HEK293 (cell line): ENCODE data around the gene NFATC1.

Experiments used
- HOXA7 ChIP-seq: sonication (generic); formaldehyde crosslinking; IDR thresholded peaks from 2 replicates; pipeline ENCODE4 v1.8.1; 2022; ENCODE audit warnings: missing genetic modification reagents, borderline replicate concordance
- ZBTB7A ChIP-seq: fragments of 450-650 bp; formaldehyde crosslinking; IDR thresholded peaks from 2 replicates; pipeline ENCODE4 v1.5.1; 2016; ENCODE audit warnings: low read depth, missing biosample characterization, missing genetic modification characterization
- ZNF211 ChIP-seq: fragments of 450-650 bp; formaldehyde crosslinking; IDR thresholded peaks from 2 replicates; pipeline ENCODE4 v1.5.1; 2016; ENCODE audit warnings: low read depth, missing biosample characterization, missing genetic modification characterization
- ZNF274 ChIP-seq, 2 experiments: fragments of 200-500 bp in 1 of 2; fragments of 450-650 bp in 1 of 2; sonication (Bioruptor generic) in 1 of 2; formaldehyde crosslinking in 1 of 2; IDR thresholded peaks; 2 replicates each; pipeline versions ENCODE4 v1.5.1 to v1.6.1; 2014 to 2016; ENCODE audit warnings: borderline replicate concordance in 1 of 2, inconsistent platforms in 1 of 2, low read length in 1 of 2, missing biosample characterization in 1 of 2, missing genetic modification characterization in 1 of 2
- ZNF585B ChIP-seq: fragments of 450-650 bp; formaldehyde crosslinking; IDR thresholded peaks from 2 replicates; pipeline ENCODE4 v1.5.1; 2016; ENCODE audit warnings: missing biosample characterization, missing genetic modification characterization
- ZNF76 ChIP-seq: fragments of 450-650 bp; formaldehyde crosslinking; IDR thresholded peaks from 2 replicates; pipeline ENCODE4; 2016; ENCODE audit warnings: low read depth, missing biosample characterization, missing genetic modification characterization, borderline replicate concordance
- ZNF843 ChIP-seq: fragments of 450-650 bp; formaldehyde crosslinking; IDR thresholded peaks from 2 replicates; pipeline ENCODE4 v1.5.1; 2016; ENCODE audit warnings: missing biosample characterization, missing genetic modification characterization
- TF ChIP-seq, protein P1 (sequence below): fragments of 450-650 bp; formaldehyde crosslinking; IDR thresholded peaks from 2 replicates; pipeline ENCODE4 v1.5.1; 2016; ENCODE audit warnings: missing biosample characterization, missing genetic modification characterization
- TF ChIP-seq, protein P2 (sequence below): fragments of 450-650 bp; formaldehyde crosslinking; IDR thresholded peaks from 2 replicates; pipeline ENCODE4 v1.5.1; 2016; ENCODE audit warnings: missing biosample characterization, missing genetic modification characterization
- TF ChIP-seq, protein P3 (sequence below): fragments of 450-650 bp; formaldehyde crosslinking; IDR thresholded peaks from 2 replicates; pipeline ENCODE4 v1.5.1; 2016; ENCODE audit warnings: missing biosample characterization, missing genetic modification characterization
- TF ChIP-seq, protein P4 (sequence below): fragments of 450-650 bp; formaldehyde crosslinking; IDR thresholded peaks from 2 replicates; pipeline ENCODE4 v1.5.1; 2016; ENCODE audit warnings: missing biosample characterization, missing genetic modification characterization

DNA sequence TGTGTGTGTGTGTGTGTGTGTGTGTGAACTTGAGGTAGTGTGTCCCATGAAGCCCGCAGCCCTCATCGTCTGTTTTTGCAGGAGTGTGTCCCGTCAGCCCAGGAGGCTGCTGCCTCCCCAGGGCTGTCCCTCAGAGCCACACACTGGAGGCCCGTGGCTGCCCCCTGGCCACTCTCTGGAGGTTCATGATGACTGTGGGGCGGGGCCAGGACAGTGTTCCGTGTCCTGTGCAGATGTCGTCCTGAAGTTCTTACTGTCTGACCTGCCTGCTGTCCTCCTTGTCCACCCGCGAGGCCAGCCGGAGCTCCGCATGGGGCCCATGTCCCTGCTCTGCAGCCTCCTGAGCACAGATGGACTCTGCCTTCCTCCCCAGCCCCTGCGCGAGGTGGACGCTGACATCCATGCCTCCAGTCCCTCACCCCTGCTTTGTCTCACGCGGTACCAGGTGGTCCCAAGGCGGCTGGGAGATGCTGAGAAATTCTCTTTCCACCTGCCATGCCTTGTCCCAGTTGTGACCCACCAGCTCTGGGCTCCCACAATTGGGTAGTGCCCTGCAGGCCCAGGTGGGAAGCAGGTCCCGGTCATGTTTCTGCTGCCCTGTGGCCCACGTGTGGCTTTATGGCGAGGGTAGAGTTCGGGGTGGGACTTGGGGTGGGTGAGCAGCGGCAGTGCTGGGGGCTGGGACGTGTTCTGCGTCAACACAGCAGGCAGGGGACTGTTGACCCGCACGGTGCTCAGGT is 92.8 kb downstream of the NFATC1 start:
- TF ChIP-seq ZBTB7A (tag by site-specific recombination) (no peak), HOXA7 (no peak), ZNF843 (tag by site-specific recombination) (no peak), ZNF211 (tag by site-specific recombination) (no peak), ZNF274 (IDR thresholded peaks at IDR 0.05; ENCODE audit: low read length) (no peak), ZNF274 (tag by site-specific recombination; IDR thresholded peaks at IDR 0.05; ENCODE audit: borderline replicate concordance) (no peak), ZNF585B (no peak), ZNF76 (tag by site-specific recombination) (no peak)
- TF ChIP-seq, protein P1, sequence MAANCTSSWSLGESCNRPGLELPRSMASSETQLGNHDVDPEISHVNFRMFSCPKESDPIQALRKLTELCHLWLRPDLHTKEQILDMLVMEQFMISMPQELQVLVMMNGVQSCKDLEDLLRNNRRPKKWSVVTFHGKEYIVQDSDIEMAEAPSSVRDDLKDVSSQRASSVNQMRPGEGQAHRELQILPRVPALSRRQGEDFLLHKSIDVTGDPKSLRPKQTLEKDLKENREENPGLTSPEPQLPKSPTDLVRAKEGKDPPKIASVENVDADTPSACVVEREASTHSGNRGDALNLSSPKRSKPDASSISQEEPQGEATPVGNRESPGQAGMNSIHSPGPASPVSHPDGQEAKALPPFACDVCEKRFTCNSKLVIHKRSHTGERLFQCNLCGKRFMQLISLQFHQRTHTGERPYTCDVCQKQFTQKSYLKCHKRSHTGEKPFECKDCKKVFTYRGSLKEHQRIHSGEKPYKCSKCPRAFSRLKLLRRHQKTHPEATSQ (tag by site-specific recombination) = no peak
- TF ChIP-seq, protein P2, sequence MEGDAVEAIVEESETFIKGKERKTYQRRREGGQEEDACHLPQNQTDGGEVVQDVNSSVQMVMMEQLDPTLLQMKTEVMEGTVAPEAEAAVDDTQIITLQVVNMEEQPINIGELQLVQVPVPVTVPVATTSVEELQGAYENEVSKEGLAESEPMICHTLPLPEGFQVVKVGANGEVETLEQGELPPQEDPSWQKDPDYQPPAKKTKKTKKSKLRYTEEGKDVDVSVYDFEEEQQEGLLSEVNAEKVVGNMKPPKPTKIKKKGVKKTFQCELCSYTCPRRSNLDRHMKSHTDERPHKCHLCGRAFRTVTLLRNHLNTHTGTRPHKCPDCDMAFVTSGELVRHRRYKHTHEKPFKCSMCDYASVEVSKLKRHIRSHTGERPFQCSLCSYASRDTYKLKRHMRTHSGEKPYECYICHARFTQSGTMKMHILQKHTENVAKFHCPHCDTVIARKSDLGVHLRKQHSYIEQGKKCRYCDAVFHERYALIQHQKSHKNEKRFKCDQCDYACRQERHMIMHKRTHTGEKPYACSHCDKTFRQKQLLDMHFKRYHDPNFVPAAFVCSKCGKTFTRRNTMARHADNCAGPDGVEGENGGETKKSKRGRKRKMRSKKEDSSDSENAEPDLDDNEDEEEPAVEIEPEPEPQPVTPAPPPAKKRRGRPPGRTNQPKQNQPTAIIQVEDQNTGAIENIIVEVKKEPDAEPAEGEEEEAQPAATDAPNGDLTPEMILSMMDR = no peak
- TF ChIP-seq, protein P3, sequence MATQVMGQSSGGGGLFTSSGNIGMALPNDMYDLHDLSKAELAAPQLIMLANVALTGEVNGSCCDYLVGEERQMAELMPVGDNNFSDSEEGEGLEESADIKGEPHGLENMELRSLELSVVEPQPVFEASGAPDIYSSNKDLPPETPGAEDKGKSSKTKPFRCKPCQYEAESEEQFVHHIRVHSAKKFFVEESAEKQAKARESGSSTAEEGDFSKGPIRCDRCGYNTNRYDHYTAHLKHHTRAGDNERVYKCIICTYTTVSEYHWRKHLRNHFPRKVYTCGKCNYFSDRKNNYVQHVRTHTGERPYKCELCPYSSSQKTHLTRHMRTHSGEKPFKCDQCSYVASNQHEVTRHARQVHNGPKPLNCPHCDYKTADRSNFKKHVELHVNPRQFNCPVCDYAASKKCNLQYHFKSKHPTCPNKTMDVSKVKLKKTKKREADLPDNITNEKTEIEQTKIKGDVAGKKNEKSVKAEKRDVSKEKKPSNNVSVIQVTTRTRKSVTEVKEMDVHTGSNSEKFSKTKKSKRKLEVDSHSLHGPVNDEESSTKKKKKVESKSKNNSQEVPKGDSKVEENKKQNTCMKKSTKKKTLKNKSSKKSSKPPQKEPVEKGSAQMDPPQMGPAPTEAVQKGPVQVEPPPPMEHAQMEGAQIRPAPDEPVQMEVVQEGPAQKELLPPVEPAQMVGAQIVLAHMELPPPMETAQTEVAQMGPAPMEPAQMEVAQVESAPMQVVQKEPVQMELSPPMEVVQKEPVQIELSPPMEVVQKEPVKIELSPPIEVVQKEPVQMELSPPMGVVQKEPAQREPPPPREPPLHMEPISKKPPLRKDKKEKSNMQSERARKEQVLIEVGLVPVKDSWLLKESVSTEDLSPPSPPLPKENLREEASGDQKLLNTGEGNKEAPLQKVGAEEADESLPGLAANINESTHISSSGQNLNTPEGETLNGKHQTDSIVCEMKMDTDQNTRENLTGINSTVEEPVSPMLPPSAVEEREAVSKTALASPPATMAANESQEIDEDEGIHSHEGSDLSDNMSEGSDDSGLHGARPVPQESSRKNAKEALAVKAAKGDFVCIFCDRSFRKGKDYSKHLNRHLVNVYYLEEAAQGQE (tag by site-specific recombination) = no peak
- TF ChIP-seq, protein P4, sequence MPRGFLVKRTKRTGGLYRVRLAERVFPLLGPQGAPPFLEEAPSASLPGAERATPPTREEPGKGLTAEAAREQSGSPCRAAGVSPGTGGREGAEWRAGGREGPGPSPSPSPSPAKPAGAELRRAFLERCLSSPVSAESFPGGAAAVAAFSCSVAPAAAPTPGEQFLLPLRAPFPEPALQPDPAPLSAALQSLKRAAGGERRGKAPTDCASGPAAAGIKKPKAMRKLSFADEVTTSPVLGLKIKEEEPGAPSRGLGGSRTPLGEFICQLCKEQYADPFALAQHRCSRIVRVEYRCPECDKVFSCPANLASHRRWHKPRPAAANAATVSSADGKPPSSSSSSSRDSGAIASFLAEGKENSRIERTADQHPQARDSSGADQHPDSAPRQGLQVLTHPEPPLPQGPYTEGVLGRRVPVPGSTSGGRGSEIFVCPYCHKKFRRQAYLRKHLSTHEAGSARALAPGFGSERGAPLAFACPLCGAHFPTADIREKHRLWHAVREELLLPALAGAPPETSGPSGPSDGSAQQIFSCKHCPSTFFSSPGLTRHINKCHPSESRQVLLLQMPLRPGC = no peak
